CD4-positive, alpha-beta T cell (primary cell): ENCODE measurements around the gene MFSD2A. TPM values are rescaled to one million over a fixed set of nuclear protein-coding genes. Genes with fewer than 3 reads are reported as not detected.

Source experiments
- ATAC-seq: fragments of 200-7000 bp; cut with Tn5 transposase; one replicate; pipeline ENCODE4 v1.10.0; 2022; ENCODE audit warnings: mild to moderate bottlenecking; ENCODE audit not compliant: poor library complexity
- CTCF ChIA-PET: fragments of 350-600 bp; sonication (Branson Sonifier 250); formaldehyde crosslinking; loops from one replicate; lab custom pipeline; 2021; ENCODE audit warnings: antibody characterized with exemption, inconsistent platforms; lab: Charles Lee
- POLR2A ChIA-PET: fragments of 350-600 bp; sonication (Branson Sonifier 250); formaldehyde crosslinking; loops from one replicate; lab custom pipeline; 2021; ENCODE audit warnings: antibody characterized with exemption, inconsistent platforms; lab: Charles Lee
- DNase-seq, 14 experiments: peaks; one replicate each; pipeline ENCODE4 v3.0.0-alpha.2; 2013 to 2020; ENCODE audit warnings: mixed read lengths in 2 of 14
- H3K27ac ChIP-seq, 2 donors: one replicate each; pipeline versions ENCODE4 v1.5.1 to v1.7.0; 2013; ENCODE audit warnings: low read length in 2 of 2, low read depth in 1 of 2, mild to moderate bottlenecking in 1 of 2
- H3K27me3 ChIP-seq, 2 experiments: 1 replicate in 1 of 2; 2 replicates in 1 of 2; pipeline versions ENCODE4 v1.6.1 to v1.7.0; 2013; ENCODE audit warnings: low read length in 2 of 2, control low read depth in 1 of 2, mild to moderate bottlenecking in 1 of 2, moderate library complexity in 1 of 2; ENCODE audit not compliant: insufficient read depth in 2 of 2, control insufficient read depth in 1 of 2
- H3K36me3 ChIP-seq: one replicate; pipeline ENCODE4 v1.6.1; 2013; ENCODE audit warnings: low read length, control low read depth; ENCODE audit not compliant: insufficient read depth
- H3K4me1 ChIP-seq: one replicate; pipeline ENCODE4 v1.6.1; 2013; ENCODE audit warnings: low read length, control low read depth; ENCODE audit not compliant: insufficient read depth
- H3K4me3 ChIP-seq: one replicate; pipeline ENCODE4 v1.5.1; 2013; ENCODE audit warnings: mild to moderate bottlenecking, low read length, moderate library complexity
- H3K9me3 ChIP-seq, 2 experiments: 1 replicate in 1 of 2; 2 replicates in 1 of 2; pipeline versions ENCODE4 v1.6.1 to v1.7.0; 2013; ENCODE audit warnings: low read length in 2 of 2, mild to moderate bottlenecking in 2 of 2, control low read depth in 1 of 2, moderate library complexity in 1 of 2; ENCODE audit not compliant: control insufficient read depth in 1 of 2, insufficient read depth in 1 of 2
- H3K27ac Mint-ChIP-seq: one replicate; pipeline ENCODE4 v1.8.0; 2020; ENCODE audit warnings: mixed read lengths
- H3K27me3 Mint-ChIP-seq: one replicate; pipeline ENCODE4 v1.8.0; 2021; ENCODE audit warnings: mixed read lengths
- H3K36me3 Mint-ChIP-seq: one replicate; pipeline ENCODE4 v1.8.0; 2021; ENCODE audit warnings: low read depth, mixed read lengths
- H3K4me1 Mint-ChIP-seq: one replicate; pipeline ENCODE4 v1.8.0; 2021; ENCODE audit warnings: low read depth, mixed read lengths
- H3K4me3 Mint-ChIP-seq: one replicate; pipeline ENCODE4 v1.8.0; 2020; ENCODE audit warnings: mild to moderate bottlenecking, mixed read lengths
- H3K9me3 Mint-ChIP-seq: one replicate; pipeline ENCODE4 v1.8.0; 2020; ENCODE audit warnings: mixed read lengths
- CTCF ChIP-seq: fragments of 200-600 bp; IDR thresholded peaks from one replicate; pipeline ENCODE4 v1.8.0; 2022; ENCODE audit warnings: antibody characterized with exemption, mild to moderate bottlenecking
- intact Hi-C, 2 experiments: fragments of 100-400 bp; cut with DNase I in 1 of 2; cut with micrococcal nuclease in 1 of 2; formaldehyde crosslinking; loops; one replicate each; pipeline versions ENCODE4 v1.15.1 to v1.9.0; 2023 to 2025; cut with DNase I, micrococcal nuclease
- total RNA-seq, 174 experiments: library from RNA in 2 of 174; stranded (reverse) in 2 of 174; gene quantifications; one replicate each; pipeline ENCODE4 v1.2.3 and lab custom pipeline; 2021 to 2026

MFSD2A gene
- total RNA-seq, 2 experiments from 2014 or later: 2.5 to 2.7 TPM

GRCh38 chr1:39992234-39992633, 37.3 kb downstream of the MFSD2A start:
- Mint-ChIP-seq H3K9me3 (no peaks in the 10 kb centered on the region), H3K4me1 (peaks cover 12% of the 10 kb centered on the region), H3K36me3 (no peaks in the 10 kb centered on the region), H3K4me3 (no peak overlapping the region), H3K27me3 (no peaks in the 10 kb centered on the region), H3K27ac (no peak overlapping the region)
- POLR2A ChIA-PET: no interaction called here
- Histone ChIP-seq H3K27me3 (no peaks in the 10 kb centered on the region), H3K4me1 (peaks cover 15% of the 10 kb centered on the region), H3K4me3 (no peak overlapping the region), H3K9me3 (no peaks in the 10 kb centered on the region), H3K36me3 (no peaks in the 10 kb centered on the region), H3K27ac (no peak overlapping the region)
- no peak for TF ChIP-seq CTCF
- DNase-seq (peak in 2 of 14 experiments; percentile 41 to 53), ATAC-seq (no peak)
- CTCF ChIA-PET: no interaction called here
- intact Hi-C loops: no loop called here

GRCh38 chr1:39992888-39993287, 37.9 kb downstream of the MFSD2A start:
- H3K4me3 Mint-ChIP-seq: no peak overlapping the region
- no peak overlapping the region for H3K27ac Mint-ChIP-seq
- intact Hi-C loops: no loop called here
- Histone ChIP-seq H3K27me3 (no peaks in the 10 kb centered on the region), H3K27ac (no peak overlapping the region), H3K9me3 (no peaks in the 10 kb centered on the region), H3K4me1 (peaks cover 15% of the 10 kb centered on the region), H3K36me3 (no peaks in the 10 kb centered on the region), H3K4me3 (no peak overlapping the region)
- DNase-seq: no peak
- POLR2A ChIA-PET: interaction anchor here (0.7 kb wide), 1 partner anchor 18 kb away, joined by 3 read pairs; no protein-coding TSS in a partner anchor
- H3K9me3 Mint-ChIP-seq: no peaks in the 10 kb centered on the region
- no peak for ATAC-seq
- TF ChIP-seq CTCF: no peak
- no peaks in the 10 kb centered on the region for H3K36me3 Mint-ChIP-seq
- H3K4me1 Mint-ChIP-seq: peaks cover 12% of the 10 kb centered on the region
- CTCF ChIA-PET: no interaction called here
- H3K27me3 Mint-ChIP-seq: no peaks in the 10 kb centered on the region

GRCh38 chr1:39995973-39996393, 41.0 kb downstream of the MFSD2A start:
- Histone ChIP-seq H3K4me1 (peaks cover 15% of the 10 kb centered on the region), H3K4me3 (no peak overlapping the region), H3K27ac (no peak overlapping the region), H3K27me3 (no peaks in the 10 kb centered on the region), H3K36me3 (no peaks in the 10 kb centered on the region), H3K9me3 (no peaks in the 10 kb centered on the region)
- CTCF ChIA-PET: no interaction called here
- peak; percentile 62 for ATAC-seq
- H3K27me3 Mint-ChIP-seq: no peaks in the 10 kb centered on the region
- peak in 5 of 14 experiments; percentile 4 to 60 (median 28) for DNase-seq
- H3K36me3 Mint-ChIP-seq: no peaks in the 10 kb centered on the region
- H3K9me3 Mint-ChIP-seq: no peaks in the 10 kb centered on the region
- TF ChIP-seq CTCF: no peak
- H3K27ac Mint-ChIP-seq: no peak overlapping the region
- POLR2A ChIA-PET: no interaction called here
- no peak overlapping the region for H3K4me3 Mint-ChIP-seq
- peaks cover 12% of the 10 kb centered on the region for H3K4me1 Mint-ChIP-seq
- intact Hi-C loops: no loop called here
